IPS-20b (cell line): ENCODE data around the gene EPAS1.

ENCODE experiments used
- H3K27ac ChIP-seq: one replicate; pipeline ENCODE4 v1.5.1; 2013; ENCODE audit warnings: low read length
- H3K27me3 ChIP-seq: 2 replicates; pipeline ENCODE4 v1.6.1; 2013; ENCODE audit warnings: mild to moderate bottlenecking, low read length, inconsistent platforms; ENCODE audit not compliant: insufficient read depth
- H3K36me3 ChIP-seq: 2 replicates; pipeline ENCODE4 v1.6.1; 2013; ENCODE audit warnings: low read depth, mild to moderate bottlenecking, inconsistent platforms, low read length, moderate library complexity; ENCODE audit not compliant: insufficient read depth
- H3K4me1 ChIP-seq: 2 replicates; pipeline ENCODE4 v1.6.1; 2013; ENCODE audit warnings: mild to moderate bottlenecking, control low read depth, inconsistent platforms, low read length, moderate library complexity; ENCODE audit not compliant: insufficient read depth
- H3K4me3 ChIP-seq: 2 replicates; pipeline ENCODE4 v1.5.1; 2013; ENCODE audit warnings: mild to moderate bottlenecking, low read length, inconsistent platforms
- H3K9ac ChIP-seq: 2 replicates; pipeline ENCODE4 v1.6.1; 2013; ENCODE audit warnings: low read depth, mild to moderate bottlenecking, inconsistent platforms, low read length, moderate library complexity
- H3K9me3 ChIP-seq: 2 replicates; pipeline ENCODE4 v1.6.1; 2013; ENCODE audit warnings: mild to moderate bottlenecking, low read depth, low read length, inconsistent platforms; ENCODE audit not compliant: insufficient read depth

EPAS1 gene

GRCh38 chr2:46305187-46305586, 8.0 kb downstream of the EPAS1 start:
- H3K27ac ChIP-seq, result no peak overlapping the region
- H3K9me3 ChIP-seq, result no peaks in the 10 kb centered on the region
- no peak overlapping the region for H3K9ac ChIP-seq
- peaks cover 48% of the 10 kb centered on the region for H3K27me3 ChIP-seq
- H3K4me1 ChIP-seq, result peaks cover 12% of the 10 kb centered on the region
- no peak overlapping the region for H3K4me3 ChIP-seq
- no peaks in the 10 kb centered on the region for H3K36me3 ChIP-seq

GRCh38 chr2:46305767-46306166, 8.6 kb downstream of the EPAS1 start:
- H3K27ac ChIP-seq, result no peak overlapping the region
- no peaks in the 10 kb centered on the region for H3K9me3 ChIP-seq
- no peak overlapping the region for H3K9ac ChIP-seq
- H3K27me3 ChIP-seq, result peaks cover 42% of the 10 kb centered on the region
- peaks cover 12% of the 10 kb centered on the region for H3K4me1 ChIP-seq
- no peaks in the 10 kb centered on the region for H3K36me3 ChIP-seq
- no peak overlapping the region for H3K4me3 ChIP-seq

GRCh38 chr2:46306330-46306751, 9.1 kb downstream of the EPAS1 start:
- Histone ChIP-seq H3K9ac (no peak overlapping the region), H3K27me3 (peaks cover 36% of the 10 kb centered on the region), H3K27ac (no peak overlapping the region), H3K4me3 (no peak overlapping the region), H3K36me3 (no peaks in the 10 kb centered on the region), H3K9me3 (no peaks in the 10 kb centered on the region), H3K4me1 (peaks cover 12% of the 10 kb centered on the region)

GRCh38 chr2:46306988-46307655, 9.9 kb downstream of the EPAS1 start:
- H3K9ac ChIP-seq, result no peak overlapping the region

GRCh38 chr2:46308081-46308480, 10.9 kb downstream of the EPAS1 start:
- no peaks in the 10 kb centered on the region for H3K36me3 ChIP-seq
- H3K27me3 ChIP-seq, result peaks cover 19% of the 10 kb centered on the region
- H3K9ac ChIP-seq, result no peak overlapping the region
- H3K4me3 ChIP-seq, result no peak overlapping the region
- no peak overlapping the region for H3K27ac ChIP-seq
- H3K9me3 ChIP-seq, result no peaks in the 10 kb centered on the region
- H3K4me1 ChIP-seq, result peaks cover 12% of the 10 kb centered on the region

More at GRCh38 chr2:46306988-46307655, 9.9 kb downstream of the EPAS1 start:
- Histone ChIP-seq H3K27ac (no peak overlapping the region), H3K36me3 (no peaks in the 10 kb centered on the region), H3K4me3 (no peak overlapping the region), H3K27me3 (peaks cover 29% of the 10 kb centered on the region), H3K4me1 (peaks cover 12% of the 10 kb centered on the region), H3K9me3 (no peaks in the 10 kb centered on the region)

- Histone ChIP-seq H3K27ac (no peak overlapping the region), H3K4me1 (peaks cover 9% of the 10 kb centered on the region)
These were observed 11.4 kb downstream of the EPAS1 start for GRCh38 chr2:46308629-46309028.

GRCh38 chr2:46309052-46309953, 12.1 kb downstream of the EPAS1 start:
- peaks cover 9% of the 10 kb centered on the region for H3K4me1 ChIP-seq
- H3K9me3 ChIP-seq, result no peaks in the 10 kb centered on the region
- H3K27ac ChIP-seq, result no peak overlapping the region
- H3K9ac ChIP-seq, result no peak overlapping the region
- H3K27me3 ChIP-seq, result 0 out of 2 replicates have a peak, but pooled peaks cover 9% of the 10 kb centered on the region
- H3K4me3 ChIP-seq, result no peak overlapping the region
- no peaks in the 10 kb centered on the region for H3K36me3 ChIP-seq

More at GRCh38 chr2:46308629-46309028, 11.4 kb downstream of the EPAS1 start:
- Histone ChIP-seq H3K36me3 (no peaks in the 10 kb centered on the region), H3K9me3 (no peaks in the 10 kb centered on the region), H3K9ac (no peak overlapping the region), H3K27me3 (peaks cover 14% of the 10 kb centered on the region), H3K4me3 (no peak overlapping the region)

GRCh38 chr2:46310446-46310845, 13.2 kb downstream of the EPAS1 start:
- no peak overlapping the region for H3K27ac ChIP-seq
- 0 out of 2 replicates have a peak, but pooled peaks cover 9% of the 10 kb centered on the region for H3K27me3 ChIP-seq
- no peak overlapping the region for H3K9ac ChIP-seq
- H3K4me3 ChIP-seq, result no peak overlapping the region
- no peaks in the 10 kb centered on the region for H3K9me3 ChIP-seq
- H3K4me1 ChIP-seq, result peaks cover 5% of the 10 kb centered on the region; the same call in 1 of the 2 replicates
- H3K36me3 ChIP-seq, result no peaks in the 10 kb centered on the region

- 0 out of 2 replicates have a peak, but pooled peaks cover 9% of the 10 kb centered on the region for H3K27me3 ChIP-seq
- H3K4me1 ChIP-seq, result no peaks in the 10 kb centered on the region; the same call in 1 of the 2 replicates
- H3K4me3 ChIP-seq, result no peak overlapping the region
These were observed 14.5 kb downstream of the EPAS1 start for GRCh38 chr2:46311651-46312223.

GRCh38 chr2:46313063-46313462, 15.9 kb downstream of the EPAS1 start:
- Histone ChIP-seq H3K9me3 (no peaks in the 10 kb centered on the region), H3K27ac (no peak overlapping the region), H3K9ac (no peak overlapping the region), H3K4me1 (no peaks in the 10 kb centered on the region), H3K27me3 (no peaks in the 10 kb centered on the region), H3K36me3 (no peaks in the 10 kb centered on the region), H3K4me3 (no peak overlapping the region)

More at GRCh38 chr2:46311651-46312223, 14.5 kb downstream of the EPAS1 start:
- Histone ChIP-seq H3K9me3 (no peaks in the 10 kb centered on the region), H3K27ac (no peak overlapping the region), H3K36me3 (no peaks in the 10 kb centered on the region), H3K9ac (no peak overlapping the region)

GRCh38 chr2:46314065-46314835, 17.0 kb downstream of the EPAS1 start:
- no peaks in the 10 kb centered on the region for H3K9me3 ChIP-seq
- no peak overlapping the region for H3K27ac ChIP-seq
- H3K27me3 ChIP-seq, result no peaks in the 10 kb centered on the region
- H3K4me3 ChIP-seq, result no peak overlapping the region
- no peaks in the 10 kb centered on the region for H3K4me1 ChIP-seq
- no peaks in the 10 kb centered on the region for H3K36me3 ChIP-seq
- no peak overlapping the region for H3K9ac ChIP-seq
